Glomerular visceral epithelial cell (primary cell): ENCODE measurements around the gene TTC21B.

Source experiments
- DNase-seq: peaks from one replicate; pipeline ENCODE4 v3.0.0-alpha.2; 2016; ENCODE audit errors: extremely low spot score

Gene TTC21B

GRCh38 chr2:165837122-165837521 lies 116.5 kb downstream of the TTC21B start:
- peak; percentile 40 for DNase-seq

GRCh38 chr2:165835363-165835762 lies 118.2 kb downstream of the TTC21B start:
- DNase-seq: no peak

DNA sequence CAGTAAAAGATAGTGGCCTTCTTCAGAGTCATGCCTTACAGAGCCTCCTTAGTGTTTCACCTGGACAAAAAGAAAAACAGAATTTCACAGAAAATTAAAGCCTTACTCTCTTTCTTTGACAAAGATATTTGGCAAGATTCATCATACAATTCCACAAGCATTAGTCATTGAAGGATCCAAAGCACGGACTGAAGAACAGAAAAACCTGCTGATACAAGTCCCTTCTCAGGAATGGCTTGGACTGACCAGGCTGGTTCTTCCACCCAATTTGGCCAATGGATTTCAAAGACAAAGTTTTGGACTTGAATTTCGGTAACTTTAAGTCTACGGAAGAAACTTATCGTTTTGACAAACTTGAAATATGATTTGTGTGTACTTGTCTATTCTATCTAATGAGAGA lies 120.4 kb downstream of the TTC21B start:
- peak; percentile 54 for DNase-seq

GRCh38 chr2:165827921-165828276 lies 125.7 kb downstream of the TTC21B start:
- no peak for DNase-seq

DNA sequence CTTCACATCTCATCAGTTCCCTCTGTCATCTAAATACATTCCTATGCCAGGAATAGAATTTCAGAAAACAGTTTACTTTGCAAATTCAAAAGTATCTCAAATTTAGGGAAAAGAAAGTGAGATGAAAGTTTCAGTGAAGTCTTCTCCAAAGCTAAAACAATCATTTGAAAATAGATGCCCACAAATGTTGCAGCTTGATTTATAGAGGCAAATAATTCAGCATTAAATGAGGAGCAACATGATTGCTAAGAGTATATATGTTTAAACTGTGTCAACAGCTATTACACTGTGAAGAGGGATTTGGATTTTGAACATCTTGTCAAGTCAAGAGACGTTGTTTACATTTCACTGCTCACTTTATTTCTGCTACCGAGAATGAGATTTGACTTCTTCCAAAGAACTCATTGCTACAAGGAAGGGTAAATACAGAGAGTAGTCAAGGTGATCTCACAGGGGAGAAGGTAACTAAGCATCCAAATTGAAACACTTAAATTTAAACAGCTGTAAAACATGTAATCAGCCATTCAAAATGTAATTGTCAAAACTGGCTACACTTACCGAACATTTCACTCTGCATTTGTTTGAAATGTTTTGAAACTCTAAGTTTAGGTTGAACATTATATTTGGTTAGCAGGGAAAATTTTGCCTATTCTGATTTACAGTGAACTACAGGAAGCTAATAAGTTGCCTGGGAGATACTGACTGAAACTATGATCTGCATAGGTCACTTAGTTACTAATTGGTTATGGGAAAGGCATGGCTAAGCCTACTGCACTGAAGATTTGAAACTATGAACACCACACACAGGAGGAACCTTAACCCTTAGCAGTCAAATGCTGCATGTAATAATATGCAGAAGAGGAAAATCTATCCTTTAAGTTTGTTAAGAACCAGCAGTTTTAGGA lies 126.3 kb downstream of the TTC21B start:
- DNase-seq: no peak

- peak; percentile 55 for DNase-seq
These were observed 128.5 kb downstream of the TTC21B start for GRCh38 chr2:165825041-165825440.
